Endothelial cell of umbilical vein (primary cell): ENCODE measurements around the gene ZNG1A. TPM values are rescaled to one million over a fixed set of nuclear protein-coding genes. Genes with fewer than 3 reads are reported as not detected.

ENCODE experiments used
- polyA plus RNA-seq, 4 experiments: library from polyadenylated mRNA; depleted of rRNA in 3 of 4; stranded (reverse) in 3 of 4; unstranded in 1 of 4; fragments of >200 nt; gene quantifications; 2 replicates each; pipeline versions ENCODE4 v1.2.1 to v1.2.3, GENCODE V29; 2011 to 2012; ENCODE audit warnings: missing spikeins in 1 of 4
- total RNA-seq: library from RNA; stranded (reverse); gene quantifications from 2 replicates; pipeline ENCODE4 v1.2.3, GENCODE V29; 2021

ZNG1A gene
- total and polyA plus RNA-seq, 2 donors (not counting 3 experiments of a cell fraction or from before 2014, with no cell fraction given) = 14.3 to 39.8 TPM

Other genes with a start within 250 kb of the ZNG1A start
- gene WASHC1, start 149.6 kb downstream of the ZNG1A start, total RNA-seq = 10.3 and 12.3 TPM in 2 replicates
- 10.8 and 11.5 TPM in 2 replicates for gene WASHC1, start 149.6 kb downstream of the ZNG1A start, polyA plus RNA-seq
- 0.35 and 0.42 TPM in 2 replicates for gene FOXD4, start 60.6 kb downstream of the ZNG1A start, total RNA-seq
- gene FOXD4, start 60.6 kb downstream of the ZNG1A start, polyA plus RNA-seq = 0.07 and 0.13 TPM in 2 replicates
- gene DOCK8, start 35.8 kb upstream of the ZNG1A start, total RNA-seq = 1.3 and 12.0 TPM in 2 replicates
- 0.53 and 0.54 TPM in 2 replicates for gene DOCK8, start 35.8 kb upstream of the ZNG1A start, polyA plus RNA-seq